HepG2 (cell line): ENCODE measurements around the gene HHIPL1. TPM values are rescaled to one million over a fixed set of nuclear protein-coding genes. Genes with fewer than 3 reads are reported as not detected.

ENCODE experiments used
- MEIS2 ChIP-seq: sonication (generic); formaldehyde crosslinking; IDR thresholded peaks from 2 replicates; pipeline ENCODE4 v1.9.0; 2021; ENCODE audit warnings: mild to moderate bottlenecking, missing genetic modification reagents
- NR2F1 ChIP-seq, 2 experiments: fragments of 450-650 bp in 1 of 2; formaldehyde crosslinking in 1 of 2; IDR thresholded peaks; 2 replicates each; pipeline versions ENCODE4 v1.5.0 to v1.6.1; 2016 to 2020; ENCODE audit warnings: mild to moderate bottlenecking in 1 of 2, missing compliant biosample characterization in 1 of 2, missing genetic modification reagents in 1 of 2, moderate library complexity in 1 of 2
- TMF1 ChIP-seq: sonication (generic); formaldehyde crosslinking; IDR thresholded peaks from 2 replicates; pipeline ENCODE4 v1.8.1; 2022; ENCODE audit warnings: low read depth, missing genetic modification reagents
- ZNF552 ChIP-seq: sonication (generic); formaldehyde crosslinking; IDR thresholded peaks from 2 replicates; pipeline ENCODE4 v1.9.0; 2022; ENCODE audit warnings: missing genetic modification reagents, mild to moderate bottlenecking, borderline replicate concordance
- ZNF737 ChIP-seq: sonication (generic); formaldehyde crosslinking; IDR thresholded peaks from 2 replicates; pipeline ENCODE4 v1.5.0; 2020; ENCODE audit warnings: missing genetic modification reagents, mild to moderate bottlenecking, borderline replicate concordance
- ZNF749 ChIP-seq: sonication (generic); formaldehyde crosslinking; IDR thresholded peaks from 2 replicates; pipeline ENCODE4 v1.8.0; 2022; ENCODE audit warnings: mild to moderate bottlenecking, missing genetic modification reagents, moderate library complexity, borderline replicate concordance
- ZNF773 ChIP-seq: sonication (generic); formaldehyde crosslinking; IDR thresholded peaks from 2 replicates; pipeline ENCODE4 v1.4.0; 2020; ENCODE audit warnings: missing genetic modification reagents, borderline replicate concordance
- polyA plus RNA-seq, 8 experiments: library from polyadenylated mRNA; depleted of rRNA in 3 of 8; stranded (reverse) in 7 of 8; unstranded in 1 of 8; fragments of >200 nt; fragmentation: Illumina TruSeq in 4 of 8; extraction: Trizol in 4 of 8; gene quantifications; 2 replicates each; pipeline versions ENCODE4 v1.2.1 to v1.2.3, GENCODE V29; 2011 to 2016; ENCODE audit warnings: low read depth in 4 of 8, missing spikeins in 1 of 8, mixed read lengths in 1 of 8; ENCODE audit not compliant: insufficient read depth in 1 of 8
- total RNA-seq, 5 experiments: library from RNA; depleted of rRNA; stranded (reverse); fragments of >200 nt; fragmentation: Illumina TruSeq; extraction: Trizol; gene quantifications; 2 replicates each; pipeline ENCODE4 v1.2.3, GENCODE V29; 2016; ENCODE audit warnings: low read depth in 1 of 5
- TF ChIP-seq, protein P1 (sequence below): sonication (generic); formaldehyde crosslinking; IDR thresholded peaks from 2 replicates; pipeline ENCODE4 v1.5.1; 2020; ENCODE audit warnings: missing genetic modification reagents, mild to moderate bottlenecking, borderline replicate concordance
- TF ChIP-seq, protein P2 (sequence below): sonication (generic); formaldehyde crosslinking; conservative IDR thresholded peaks from 2 replicates; pipeline ENCODE4 v1.4.0; 2020; ENCODE audit warnings: missing genetic modification reagents
- TF ChIP-seq, protein P3 (sequence below): sonication (generic); formaldehyde crosslinking; IDR thresholded peaks from 2 replicates; pipeline ENCODE4 v1.8.1; 2022; ENCODE audit warnings: low read depth, mild to moderate bottlenecking, missing genetic modification reagents
- TF ChIP-seq, protein P4 (sequence below): sonication (generic); formaldehyde crosslinking; IDR thresholded peaks from 2 replicates; pipeline ENCODE4 v1.9.0; 2022; ENCODE audit warnings: low read depth, missing genetic modification reagents
- TF ChIP-seq, protein P5 (sequence below): sonication (generic); formaldehyde crosslinking; conservative IDR thresholded peaks from 2 replicates; pipeline ENCODE4 v1.8.0; 2022; ENCODE audit warnings: low read depth, missing genetic modification reagents

The HHIPL1 gene
- total and polyA plus RNA-seq, 2 of the 13 experiments (the other 11 are each of a cell fraction or from before 2014, with no cell fraction given), result not detected

DNA sequence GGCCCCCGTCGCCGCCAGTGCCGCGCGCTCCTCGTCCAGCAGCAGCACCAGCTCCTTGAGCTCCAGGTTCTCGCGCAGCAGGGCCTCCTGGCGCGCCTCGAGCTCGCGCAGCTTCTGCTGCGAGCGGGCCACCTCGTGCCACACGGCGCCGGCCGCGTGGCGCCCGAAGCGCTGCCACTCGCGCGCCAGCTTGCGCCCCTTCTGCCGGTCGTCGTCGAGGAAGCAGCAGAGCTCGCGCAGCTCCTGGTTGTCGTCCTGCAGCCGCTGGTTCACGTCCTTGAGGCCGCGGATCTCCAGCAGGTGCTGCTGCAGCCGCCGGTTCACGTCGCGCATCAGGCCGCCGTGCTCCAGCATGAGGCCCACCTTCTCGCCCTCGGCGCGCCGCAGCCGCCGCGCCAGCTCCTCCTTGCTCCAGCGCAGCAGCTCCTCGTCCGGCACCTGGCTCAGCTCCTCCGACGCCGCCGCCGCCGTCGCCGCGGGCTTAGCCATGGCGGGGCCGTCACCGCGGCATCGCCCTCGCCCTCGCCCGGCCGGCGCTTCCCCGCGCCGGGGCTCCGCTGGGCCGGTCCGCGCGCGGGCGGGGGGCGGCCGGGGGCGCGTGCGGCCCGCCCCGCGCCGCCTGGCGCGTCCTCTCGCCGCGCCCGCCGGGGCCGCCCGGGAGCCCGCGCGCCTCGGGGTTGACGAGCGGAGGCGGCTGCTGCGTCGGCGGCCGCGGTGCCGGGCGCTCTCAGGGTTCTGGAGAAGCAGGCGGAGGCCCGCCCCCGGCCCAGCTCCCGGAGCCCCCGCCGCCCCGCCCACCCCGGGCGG is 41.3 kb upstream of the HHIPL1 start, which contains the start of gene CCDC85C (continued):
- TF ChIP-seq, protein P1, sequence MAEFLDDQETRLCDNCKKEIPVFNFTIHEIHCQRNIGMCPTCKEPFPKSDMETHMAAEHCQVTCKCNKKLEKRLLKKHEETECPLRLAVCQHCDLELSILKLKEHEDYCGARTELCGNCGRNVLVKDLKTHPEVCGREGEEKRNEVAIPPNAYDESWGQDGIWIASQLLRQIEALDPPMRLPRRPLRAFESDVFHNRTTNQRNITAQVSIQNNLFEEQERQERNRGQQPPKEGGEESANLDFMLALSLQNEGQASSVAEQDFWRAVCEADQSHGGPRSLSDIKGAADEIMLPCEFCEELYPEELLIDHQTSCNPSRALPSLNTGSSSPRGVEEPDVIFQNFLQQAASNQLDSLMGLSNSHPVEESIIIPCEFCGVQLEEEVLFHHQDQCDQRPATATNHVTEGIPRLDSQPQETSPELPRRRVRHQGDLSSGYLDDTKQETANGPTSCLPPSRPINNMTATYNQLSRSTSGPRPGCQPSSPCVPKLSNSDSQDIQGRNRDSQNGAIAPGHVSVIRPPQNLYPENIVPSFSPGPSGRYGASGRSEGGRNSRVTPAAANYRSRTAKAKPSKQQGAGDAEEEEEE (CRISPR knock-in tag), result no peak
- TF ChIP-seq ZNF749 (CRISPR knock-in tag), result peak; percentile 95
- TF ChIP-seq ZNF773, result peak; percentile 99
- TF ChIP-seq MEIS2 (CRISPR knock-in tag), result peak; percentile 95
- TF ChIP-seq, protein P2, sequence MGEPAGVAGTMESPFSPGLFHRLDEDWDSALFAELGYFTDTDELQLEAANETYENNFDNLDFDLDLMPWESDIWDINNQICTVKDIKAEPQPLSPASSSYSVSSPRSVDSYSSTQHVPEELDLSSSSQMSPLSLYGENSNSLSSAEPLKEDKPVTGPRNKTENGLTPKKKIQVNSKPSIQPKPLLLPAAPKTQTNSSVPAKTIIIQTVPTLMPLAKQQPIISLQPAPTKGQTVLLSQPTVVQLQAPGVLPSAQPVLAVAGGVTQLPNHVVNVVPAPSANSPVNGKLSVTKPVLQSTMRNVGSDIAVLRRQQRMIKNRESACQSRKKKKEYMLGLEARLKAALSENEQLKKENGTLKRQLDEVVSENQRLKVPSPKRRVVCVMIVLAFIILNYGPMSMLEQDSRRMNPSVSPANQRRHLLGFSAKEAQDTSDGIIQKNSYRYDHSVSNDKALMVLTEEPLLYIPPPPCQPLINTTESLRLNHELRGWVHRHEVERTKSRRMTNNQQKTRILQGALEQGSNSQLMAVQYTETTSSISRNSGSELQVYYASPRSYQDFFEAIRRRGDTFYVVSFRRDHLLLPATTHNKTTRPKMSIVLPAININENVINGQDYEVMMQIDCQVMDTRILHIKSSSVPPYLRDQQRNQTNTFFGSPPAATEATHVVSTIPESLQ (CRISPR knock-in tag), result no peak
- peak; percentile 64; the same call in 1 of the 2 replicates for TF ChIP-seq ZNF737 (CRISPR knock-in tag)
- TF ChIP-seq TMF1, result peak; percentile 96
- TF ChIP-seq, protein P3, sequence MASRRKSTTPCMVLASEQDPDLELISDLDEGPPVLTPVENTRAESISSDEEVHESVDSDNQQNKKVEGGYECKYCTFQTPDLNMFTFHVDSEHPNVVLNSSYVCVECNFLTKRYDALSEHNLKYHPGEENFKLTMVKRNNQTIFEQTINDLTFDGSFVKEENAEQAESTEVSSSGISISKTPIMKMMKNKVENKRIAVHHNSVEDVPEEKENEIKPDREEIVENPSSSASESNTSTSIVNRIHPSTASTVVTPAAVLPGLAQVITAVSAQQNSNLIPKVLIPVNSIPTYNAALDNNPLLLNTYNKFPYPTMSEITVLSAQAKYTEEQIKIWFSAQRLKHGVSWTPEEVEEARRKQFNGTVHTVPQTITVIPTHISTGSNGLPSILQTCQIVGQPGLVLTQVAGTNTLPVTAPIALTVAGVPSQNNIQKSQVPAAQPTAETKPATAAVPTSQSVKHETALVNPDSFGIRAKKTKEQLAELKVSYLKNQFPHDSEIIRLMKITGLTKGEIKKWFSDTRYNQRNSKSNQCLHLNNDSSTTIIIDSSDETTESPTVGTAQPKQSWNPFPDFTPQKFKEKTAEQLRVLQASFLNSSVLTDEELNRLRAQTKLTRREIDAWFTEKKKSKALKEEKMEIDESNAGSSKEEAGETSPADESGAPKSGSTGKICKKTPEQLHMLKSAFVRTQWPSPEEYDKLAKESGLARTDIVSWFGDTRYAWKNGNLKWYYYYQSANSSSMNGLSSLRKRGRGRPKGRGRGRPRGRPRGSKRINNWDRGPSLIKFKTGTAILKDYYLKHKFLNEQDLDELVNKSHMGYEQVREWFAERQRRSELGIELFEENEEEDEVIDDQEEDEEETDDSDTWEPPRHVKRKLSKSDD (CRISPR knock-in tag), result peak; percentile 96
- TF ChIP-seq, protein P4, sequence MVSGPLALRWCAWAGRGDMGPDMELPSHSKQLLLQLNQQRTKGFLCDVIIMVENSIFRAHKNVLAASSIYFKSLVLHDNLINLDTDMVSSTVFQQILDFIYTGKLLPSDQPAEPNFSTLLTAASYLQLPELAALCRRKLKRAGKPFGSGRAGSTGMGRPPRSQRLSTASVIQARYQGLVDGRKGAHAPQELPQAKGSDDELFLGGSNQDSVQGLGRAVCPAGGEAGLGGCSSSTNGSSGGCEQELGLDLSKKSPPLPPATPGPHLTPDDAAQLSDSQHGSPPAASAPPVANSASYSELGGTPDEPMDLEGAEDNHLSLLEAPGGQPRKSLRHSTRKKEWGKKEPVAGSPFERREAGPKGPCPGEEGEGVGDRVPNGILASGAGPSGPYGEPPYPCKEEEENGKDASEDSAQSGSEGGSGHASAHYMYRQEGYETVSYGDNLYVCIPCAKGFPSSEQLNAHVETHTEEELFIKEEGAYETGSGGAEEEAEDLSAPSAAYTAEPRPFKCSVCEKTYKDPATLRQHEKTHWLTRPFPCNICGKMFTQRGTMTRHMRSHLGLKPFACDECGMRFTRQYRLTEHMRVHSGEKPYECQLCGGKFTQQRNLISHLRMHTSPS, result peak; percentile 51; the same call in 1 of the 2 replicates
- TF ChIP-seq NR2F1 (CRISPR knock-in tag; IDR thresholded peaks at IDR 0.05), result no peak
- TF ChIP-seq, protein P5, sequence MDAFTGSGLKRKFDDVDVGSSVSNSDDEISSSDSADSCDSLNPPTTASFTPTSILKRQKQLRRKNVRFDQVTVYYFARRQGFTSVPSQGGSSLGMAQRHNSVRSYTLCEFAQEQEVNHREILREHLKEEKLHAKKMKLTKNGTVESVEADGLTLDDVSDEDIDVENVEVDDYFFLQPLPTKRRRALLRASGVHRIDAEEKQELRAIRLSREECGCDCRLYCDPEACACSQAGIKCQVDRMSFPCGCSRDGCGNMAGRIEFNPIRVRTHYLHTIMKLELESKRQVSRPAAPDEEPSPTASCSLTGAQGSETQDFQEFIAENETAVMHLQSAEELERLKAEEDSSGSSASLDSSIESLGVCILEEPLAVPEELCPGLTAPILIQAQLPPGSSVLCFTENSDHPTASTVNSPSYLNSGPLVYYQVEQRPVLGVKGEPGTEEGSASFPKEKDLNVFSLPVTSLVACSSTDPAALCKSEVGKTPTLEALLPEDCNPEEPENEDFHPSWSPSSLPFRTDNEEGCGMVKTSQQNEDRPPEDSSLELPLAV (CRISPR knock-in tag), result peak; percentile 95
- peak; percentile 98 for TF ChIP-seq ZNF552 (CRISPR knock-in tag)
